ENCODE measurements around the gene FBXO7. TPM values are rescaled to one million over a fixed set of nuclear protein-coding genes. Genes with fewer than 3 reads are reported as not detected.

Gene FBXO7
- total RNA-seq, 1 experiment from 2014 or later, result 95.2 TPM

DNA sequence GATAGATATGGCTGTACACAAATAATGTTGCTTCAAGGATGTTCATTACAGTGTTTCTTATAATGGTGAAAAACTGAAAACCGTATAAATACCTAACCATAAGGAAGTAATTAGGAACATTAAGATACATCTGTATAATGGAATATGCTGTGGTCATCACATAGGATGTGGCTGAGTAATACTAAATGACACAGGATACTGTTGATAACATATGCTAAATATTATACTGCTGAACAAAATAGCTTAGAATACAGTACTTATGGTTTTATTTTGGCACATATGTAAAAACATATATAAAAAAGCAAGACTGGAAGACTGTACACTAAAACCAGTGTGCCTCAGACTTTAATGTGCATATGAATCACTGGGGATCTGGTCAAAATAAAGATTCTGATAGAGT lies 43.8 kb downstream of the FBXO7 start:
- Histone ChIP-seq H3K27ac (ENCODE audit: low read depth, low read length, poor library complexity, severe bottlenecking) (no peak overlapping the region), H3K4me1 (ENCODE audit: insufficient read depth, low read length, poor library complexity, severe bottlenecking) (no peaks in the 10 kb centered on the region), H3K9me3 (ENCODE audit: low read depth, low read length, poor library complexity, severe bottlenecking) (no peaks in the 10 kb centered on the region), H3K36me3 (ENCODE audit: insufficient read depth, low read length, poor library complexity, severe bottlenecking) (no peaks in the 10 kb centered on the region), H3K4me3 (ENCODE audit: low read depth, low read length, poor library complexity, severe bottlenecking) (no peak overlapping the region), H3K27me3 (replicated peaks; ENCODE audit: insufficient read depth, low read depth, low read length, poor library complexity) (no peaks in the 10 kb centered on the region)
- intact Hi-C loops (cut with micrococcal nuclease; ENCODE audit: unreplicated experiment), result no loop called here
- DNase-seq (ENCODE audit: low spot score), result no peak
- no TSS peak for BruUV-seq (replicated peaks)
- no peak for TF ChIP-seq EZH2 (IDR thresholded peaks at IDR 0.05; ENCODE audit: borderline replicate concordance, low read depth, low read length, poor library complexity, severe bottlenecking)
- TF ChIP-seq, protein P1, sequence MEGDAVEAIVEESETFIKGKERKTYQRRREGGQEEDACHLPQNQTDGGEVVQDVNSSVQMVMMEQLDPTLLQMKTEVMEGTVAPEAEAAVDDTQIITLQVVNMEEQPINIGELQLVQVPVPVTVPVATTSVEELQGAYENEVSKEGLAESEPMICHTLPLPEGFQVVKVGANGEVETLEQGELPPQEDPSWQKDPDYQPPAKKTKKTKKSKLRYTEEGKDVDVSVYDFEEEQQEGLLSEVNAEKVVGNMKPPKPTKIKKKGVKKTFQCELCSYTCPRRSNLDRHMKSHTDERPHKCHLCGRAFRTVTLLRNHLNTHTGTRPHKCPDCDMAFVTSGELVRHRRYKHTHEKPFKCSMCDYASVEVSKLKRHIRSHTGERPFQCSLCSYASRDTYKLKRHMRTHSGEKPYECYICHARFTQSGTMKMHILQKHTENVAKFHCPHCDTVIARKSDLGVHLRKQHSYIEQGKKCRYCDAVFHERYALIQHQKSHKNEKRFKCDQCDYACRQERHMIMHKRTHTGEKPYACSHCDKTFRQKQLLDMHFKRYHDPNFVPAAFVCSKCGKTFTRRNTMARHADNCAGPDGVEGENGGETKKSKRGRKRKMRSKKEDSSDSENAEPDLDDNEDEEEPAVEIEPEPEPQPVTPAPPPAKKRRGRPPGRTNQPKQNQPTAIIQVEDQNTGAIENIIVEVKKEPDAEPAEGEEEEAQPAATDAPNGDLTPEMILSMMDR (conservative IDR thresholded peaks at IDR 0.05; ENCODE audit: low read depth, low read length), result no peak
- CTCF ChIA-PET, result no interaction called here
- POLR2A ChIA-PET (ENCODE audit: low non-redundant PET), result no interaction called here

- CTCF ChIA-PET, result interaction anchor here (0.7 kb wide), 2 partner anchors 49 to 386 kb away, joined by 3 read pairs; no protein-coding TSS in a partner anchor
- BruUV-seq (replicated peaks), result no TSS peak
- no peak for TF ChIP-seq EZH2 (IDR thresholded peaks at IDR 0.05; ENCODE audit: borderline replicate concordance, low read depth, low read length, poor library complexity, severe bottlenecking)
- TF ChIP-seq, protein P1 (conservative IDR thresholded peaks at IDR 0.05; ENCODE audit: low read depth, low read length), result peak; percentile 47
- intact Hi-C loops (cut with micrococcal nuclease; ENCODE audit: unreplicated experiment), result no loop called here
- POLR2A ChIA-PET (ENCODE audit: low non-redundant PET), result no interaction called here
- Histone ChIP-seq H3K4me3 (ENCODE audit: low read depth, low read length, poor library complexity, severe bottlenecking) (no peak overlapping the region), H3K9me3 (ENCODE audit: low read depth, low read length, poor library complexity, severe bottlenecking) (no peaks in the 10 kb centered on the region), H3K27ac (ENCODE audit: low read depth, low read length, poor library complexity, severe bottlenecking) (no peak overlapping the region), H3K36me3 (ENCODE audit: insufficient read depth, low read length, poor library complexity, severe bottlenecking) (no peaks in the 10 kb centered on the region), H3K4me1 (ENCODE audit: insufficient read depth, low read length, poor library complexity, severe bottlenecking) (no peaks in the 10 kb centered on the region), H3K27me3 (replicated peaks; ENCODE audit: insufficient read depth, low read depth, low read length, poor library complexity) (no peaks in the 10 kb centered on the region)
- DNase-seq (ENCODE audit: low spot score), result no peak
These were observed 44.2 kb downstream of the FBXO7 start for GRCh38 chr22:32518848-32519247.

GRCh38 chr22:32520612-32521011 lies 46.0 kb downstream of the FBXO7 start:
- ChIA-PET CTCF (no interaction called here), POLR2A (ENCODE audit: low non-redundant PET) (no interaction called here)
- no peak for DNase-seq (ENCODE audit: low spot score)
- no peaks in the 10 kb centered on the region for H3K9me3 ChIP-seq (ENCODE audit: low read depth, low read length, poor library complexity, severe bottlenecking)
- no peak overlapping the region for H3K27ac ChIP-seq (ENCODE audit: low read depth, low read length, poor library complexity, severe bottlenecking)
- H3K36me3 ChIP-seq (ENCODE audit: insufficient read depth, low read length, poor library complexity, severe bottlenecking), result no peaks in the 10 kb centered on the region
- intact Hi-C loops (cut with micrococcal nuclease; ENCODE audit: unreplicated experiment), result no loop called here
- H3K27me3 ChIP-seq (replicated peaks; ENCODE audit: insufficient read depth, low read depth, low read length, poor library complexity), result no peaks in the 10 kb centered on the region
- BruUV-seq (replicated peaks), result no TSS peak
- TF ChIP-seq EZH2 (IDR thresholded peaks at IDR 0.05; ENCODE audit: borderline replicate concordance, low read depth, low read length, poor library complexity, severe bottlenecking), result no peak
- TF ChIP-seq, protein P1 (conservative IDR thresholded peaks at IDR 0.05; ENCODE audit: low read depth, low read length), result no peak
- no peaks in the 10 kb centered on the region for H3K4me1 ChIP-seq (ENCODE audit: insufficient read depth, low read length, poor library complexity, severe bottlenecking)
- no peak overlapping the region for H3K4me3 ChIP-seq (ENCODE audit: low read depth, low read length, poor library complexity, severe bottlenecking)
